Measurements from ENCODE around the gene KDM2B.

KDM2B gene

DNA sequence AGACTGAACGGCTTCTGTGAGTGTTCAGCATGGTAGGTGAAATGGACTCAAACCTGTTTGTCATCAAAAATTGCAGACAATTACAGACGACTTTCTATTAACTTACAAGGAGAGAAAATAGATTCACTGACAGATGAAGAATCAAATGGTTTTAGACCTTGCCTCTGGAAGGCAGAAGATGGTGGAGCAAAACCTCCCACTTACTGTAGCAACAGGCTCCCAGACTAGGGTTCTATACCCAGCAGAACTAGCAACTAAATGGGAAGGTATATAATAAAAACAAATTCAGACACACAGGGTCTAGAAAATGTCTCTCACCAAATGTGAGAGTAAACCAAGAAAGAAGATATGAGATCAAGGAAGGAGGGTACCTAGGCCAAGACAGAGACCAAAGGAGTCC lies 144.1 kb downstream of the KDM2B start:
- Histone ChIP-seq H3K27me3 (ENCODE audit: control insufficient read depth, insufficient read depth, low read length, poor library complexity, severe bottlenecking) (no peaks in the 10 kb centered on the region), H3K27ac (ENCODE audit: insufficient read depth, low read depth, low read length, poor library complexity, severe bottlenecking) (no peak overlapping the region), H3K4me3 (ENCODE audit: insufficient read depth, low read depth, low read length) (no peak overlapping the region), H3K36me3 (ENCODE audit: control insufficient read depth, insufficient read depth, low read length) (peaks cover 67% of the 10 kb centered on the region), H3K4me1 (ENCODE audit: control insufficient read depth, insufficient read depth, low read length) (no peaks in the 10 kb centered on the region), H3K9me3 (ENCODE audit: control insufficient read depth, low read length) (no peaks in the 10 kb centered on the region)
- 98 to 100% methylated on average over 2 of the region's 2 CpGs for WGBS, 2 experiments

DNA sequence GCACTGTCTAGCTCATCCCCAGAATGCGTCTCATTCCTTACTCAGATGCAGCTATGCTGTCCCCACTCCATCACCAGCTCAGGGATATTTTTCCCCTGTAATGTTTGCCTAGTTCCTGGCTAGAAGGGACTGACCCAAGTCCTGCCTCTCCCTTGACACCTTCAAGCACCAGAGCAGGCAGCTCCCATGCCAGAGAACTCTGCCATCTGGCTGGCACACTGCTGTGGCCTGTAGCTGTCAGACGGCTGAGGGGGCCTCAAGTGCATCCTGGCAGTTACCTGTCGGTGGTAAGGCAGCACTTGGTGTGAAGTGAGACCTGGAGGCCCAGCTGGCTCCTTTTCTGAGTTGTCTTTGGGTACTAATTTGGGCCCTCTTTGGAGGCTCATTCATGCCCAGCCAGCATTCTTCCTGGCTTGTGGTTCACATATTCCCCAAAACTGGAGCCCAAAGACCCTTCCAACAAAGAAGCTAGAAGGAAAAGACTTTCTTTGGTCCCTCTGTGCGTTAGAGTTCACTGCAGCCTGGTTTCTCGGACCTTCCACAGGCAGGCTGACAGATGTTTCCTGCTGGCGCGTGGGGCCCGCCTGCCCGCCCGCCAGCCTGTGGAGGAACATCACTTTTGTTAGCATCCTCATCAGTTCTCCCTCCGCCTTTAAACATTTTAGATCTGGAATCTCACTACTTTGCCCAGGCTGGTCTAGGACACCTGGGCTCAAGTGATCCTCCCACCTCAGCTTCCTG lies 147.9 kb downstream of the KDM2B start:
- WGBS, 2 experiments = 96% methylated on average over 11 of the region's 11 CpGs
- H3K36me3 ChIP-seq (ENCODE audit: control insufficient read depth, insufficient read depth, low read length) = peaks cover 65% of the 10 kb centered on the region
- H3K27ac ChIP-seq (ENCODE audit: insufficient read depth, low read depth, low read length, poor library complexity, severe bottlenecking) = no peak overlapping the region
- no peak overlapping the region for H3K4me3 ChIP-seq (ENCODE audit: insufficient read depth, low read depth, low read length)
- H3K4me1 ChIP-seq (ENCODE audit: control insufficient read depth, insufficient read depth, low read length) = no peaks in the 10 kb centered on the region
- no peaks in the 10 kb centered on the region for H3K9me3 ChIP-seq (ENCODE audit: control insufficient read depth, low read length)
- H3K27me3 ChIP-seq (ENCODE audit: control insufficient read depth, insufficient read depth, low read length, poor library complexity, severe bottlenecking) = no peaks in the 10 kb centered on the region

DNA sequence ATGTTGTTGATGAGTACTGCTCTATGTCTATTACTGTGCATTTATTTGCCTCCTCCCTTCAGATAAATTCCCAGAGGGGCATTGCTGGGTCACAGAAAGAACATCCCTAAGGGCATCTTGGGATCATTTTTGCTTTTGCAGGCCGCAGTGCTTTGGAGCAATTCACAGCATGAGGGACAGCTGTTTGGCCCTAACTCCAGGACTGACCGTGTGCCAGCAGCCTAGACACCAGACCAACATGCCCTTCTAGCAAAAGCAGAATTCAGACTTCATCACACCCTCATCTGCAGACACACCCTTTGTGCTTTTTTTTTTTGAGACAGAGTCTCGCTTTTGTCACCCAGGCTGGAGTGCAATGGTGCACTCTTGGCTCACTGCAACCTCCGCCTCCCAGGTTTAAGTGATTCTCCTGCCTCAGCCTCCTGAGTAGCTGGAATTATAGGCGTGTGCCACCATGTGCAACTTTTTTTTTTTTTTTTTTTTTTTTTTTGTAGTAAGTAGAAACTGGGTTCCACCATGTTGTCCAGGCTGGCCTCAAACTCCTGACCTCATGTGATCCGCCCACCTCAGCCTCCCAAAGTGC lies 149.9 kb downstream of the KDM2B start:
- no peaks in the 10 kb centered on the region for H3K27me3 ChIP-seq (ENCODE audit: control insufficient read depth, insufficient read depth, low read length, poor library complexity, severe bottlenecking)
- H3K36me3 ChIP-seq (ENCODE audit: control insufficient read depth, insufficient read depth, low read length) = peaks cover 66% of the 10 kb centered on the region
- no peaks in the 10 kb centered on the region for H3K9me3 ChIP-seq (ENCODE audit: control insufficient read depth, low read length)
- no peak overlapping the region for H3K4me3 ChIP-seq (ENCODE audit: insufficient read depth, low read depth, low read length)
- H3K27ac ChIP-seq (ENCODE audit: insufficient read depth, low read depth, low read length, poor library complexity, severe bottlenecking) = no peak overlapping the region
- H3K4me1 ChIP-seq (ENCODE audit: control insufficient read depth, insufficient read depth, low read length) = no peaks in the 10 kb centered on the region
- WGBS, 2 experiments = 94 to 98% methylated on average over 6 of the region's 6 CpGs

DNA sequence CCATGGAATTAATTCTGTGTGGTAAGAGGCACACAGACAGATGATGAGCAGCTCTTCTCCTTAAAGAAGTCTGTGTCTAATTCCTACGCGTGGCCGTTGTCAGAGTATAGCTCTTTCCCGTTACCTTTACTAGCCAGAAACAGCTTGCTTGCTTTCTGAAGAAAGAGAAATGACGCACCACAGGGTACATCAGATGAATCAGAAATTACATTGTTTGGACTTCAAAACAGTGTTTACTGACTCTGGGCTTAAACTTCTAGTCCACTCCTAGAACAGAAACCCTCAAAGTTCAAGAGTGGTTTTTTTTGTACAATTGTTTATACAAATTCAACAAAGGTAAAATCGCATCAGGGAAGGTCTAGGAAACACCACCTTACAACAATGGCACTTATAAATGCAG lies 151.9 kb downstream of the KDM2B start:
- H3K36me3 ChIP-seq (ENCODE audit: control insufficient read depth, insufficient read depth, low read length) = peaks cover 67% of the 10 kb centered on the region
- H3K4me3 ChIP-seq (ENCODE audit: insufficient read depth, low read depth, low read length) = no peak overlapping the region
- H3K27ac ChIP-seq (ENCODE audit: insufficient read depth, low read depth, low read length, poor library complexity, severe bottlenecking) = no peak overlapping the region
- H3K9me3 ChIP-seq (ENCODE audit: control insufficient read depth, low read length) = no peaks in the 10 kb centered on the region
- H3K4me1 ChIP-seq (ENCODE audit: control insufficient read depth, insufficient read depth, low read length) = no peaks in the 10 kb centered on the region
- H3K27me3 ChIP-seq (ENCODE audit: control insufficient read depth, insufficient read depth, low read length, poor library complexity, severe bottlenecking) = no peaks in the 10 kb centered on the region
- WGBS, 2 experiments = 97 to 98% methylated on average over 6 of the region's 6 CpGs

DNA sequence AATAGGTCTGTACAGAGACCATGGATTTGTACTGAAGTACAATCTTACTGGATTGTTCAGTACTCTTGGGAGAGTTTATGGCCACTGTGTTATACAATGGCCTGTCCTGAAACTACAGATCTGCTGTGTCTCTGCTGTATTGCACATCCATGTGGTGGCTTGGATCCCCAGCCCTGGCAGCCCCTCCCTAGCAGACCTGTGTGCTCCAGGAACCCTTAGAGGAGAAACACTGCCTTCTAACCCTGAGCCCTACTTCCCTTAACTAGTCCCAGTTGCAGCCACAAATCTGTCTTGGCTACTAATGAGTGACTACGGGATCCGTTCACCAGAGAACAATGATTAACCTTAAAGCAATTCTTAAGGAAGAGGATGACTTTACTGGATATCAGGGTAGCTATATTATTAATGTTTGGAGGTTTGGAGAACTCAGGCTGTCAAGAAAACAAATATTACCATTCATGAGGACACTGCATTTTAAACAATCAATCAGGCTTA lies 153.2 kb downstream of the KDM2B start:
- Histone ChIP-seq H3K4me1 (ENCODE audit: control insufficient read depth, insufficient read depth, low read length) (no peaks in the 10 kb centered on the region), H3K9me3 (ENCODE audit: control insufficient read depth, low read length) (no peaks in the 10 kb centered on the region), H3K27me3 (ENCODE audit: control insufficient read depth, insufficient read depth, low read length, poor library complexity, severe bottlenecking) (no peaks in the 10 kb centered on the region), H3K27ac (ENCODE audit: insufficient read depth, low read depth, low read length, poor library complexity, severe bottlenecking) (no peak overlapping the region), H3K36me3 (ENCODE audit: control insufficient read depth, insufficient read depth, low read length) (peaks cover 67% of the 10 kb centered on the region), H3K4me3 (ENCODE audit: insufficient read depth, low read depth, low read length) (no peak overlapping the region)
- WGBS, 2 experiments = 100% methylated on average over 2 of the region's 2 CpGs

DNA sequence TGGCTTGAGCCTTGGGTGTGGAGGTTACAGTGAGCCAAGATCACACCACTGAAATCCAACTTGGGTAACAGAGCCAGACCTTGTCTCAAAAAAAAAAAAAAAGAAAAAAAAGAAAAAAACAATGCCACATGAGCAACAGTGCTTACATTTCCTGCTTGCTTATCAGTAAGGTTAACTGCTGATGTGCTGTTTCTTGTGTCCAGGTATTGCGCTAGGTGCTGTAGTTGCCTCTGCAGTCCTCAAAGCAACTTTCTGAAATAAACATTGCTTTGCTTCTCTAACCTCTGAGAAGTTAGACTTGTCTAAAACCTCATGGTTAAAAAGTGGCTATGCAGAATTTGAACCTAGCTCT lies 156.2 kb downstream of the KDM2B start:
- Histone ChIP-seq H3K4me1 (ENCODE audit: control insufficient read depth, insufficient read depth, low read length) (no peaks in the 10 kb centered on the region), H3K27me3 (ENCODE audit: control insufficient read depth, insufficient read depth, low read length, poor library complexity, severe bottlenecking) (no peaks in the 10 kb centered on the region), H3K36me3 (ENCODE audit: control insufficient read depth, insufficient read depth, low read length) (peaks cover 70% of the 10 kb centered on the region), H3K27ac (ENCODE audit: insufficient read depth, low read depth, low read length, poor library complexity, severe bottlenecking) (no peak overlapping the region), H3K9me3 (ENCODE audit: control insufficient read depth, low read length) (no peaks in the 10 kb centered on the region), H3K4me3 (ENCODE audit: insufficient read depth, low read depth, low read length) (no peak overlapping the region)
- WGBS, 2 experiments = 96 to 100% methylated on average over 1 of the region's 1 CpG

DNA sequence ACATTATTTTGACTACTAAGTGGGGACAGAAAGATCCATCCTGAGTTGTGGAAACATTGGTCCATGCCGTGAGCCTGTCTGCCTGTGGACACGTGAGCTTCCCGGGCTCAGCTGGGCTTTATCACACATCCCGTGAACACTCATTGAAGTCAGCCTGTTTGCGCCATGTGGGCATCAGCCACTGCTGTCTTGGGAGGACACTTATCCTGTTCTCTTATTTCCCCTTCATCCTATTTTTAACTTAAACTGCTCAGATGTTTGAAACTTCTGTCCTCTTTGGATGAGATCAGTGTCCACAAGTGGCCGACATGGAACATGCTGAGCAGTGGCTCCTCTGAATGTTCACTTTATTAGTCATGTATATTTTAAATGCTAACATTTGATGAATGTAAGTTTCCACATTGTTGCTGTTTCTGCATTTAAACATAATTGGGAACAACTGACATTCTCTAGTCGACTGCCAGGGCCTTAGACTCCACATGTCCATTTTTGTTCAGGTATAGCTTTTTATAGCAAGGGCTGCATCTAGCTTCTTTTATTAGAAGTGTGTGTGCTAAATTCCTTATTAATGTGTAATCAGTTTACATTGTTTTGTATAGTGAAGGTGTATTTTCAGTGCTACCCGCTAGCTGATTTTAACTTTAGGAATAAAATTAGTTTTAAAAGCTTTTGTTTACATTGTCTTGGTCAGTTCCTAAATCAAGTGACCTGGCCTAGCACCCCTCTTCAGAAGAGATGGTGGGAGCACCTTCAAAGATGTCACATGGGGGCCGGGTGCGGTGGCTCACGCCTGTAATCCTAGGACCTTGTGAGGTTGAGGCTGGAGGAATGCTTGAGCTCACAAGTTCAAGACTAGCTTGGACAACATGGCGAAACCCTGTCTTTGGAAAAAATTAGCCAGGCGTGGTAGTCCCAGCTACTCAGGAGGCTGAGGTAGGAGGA lies 156.9 kb downstream of the KDM2B start:
- peaks cover 67% of the 10 kb centered on the region for H3K36me3 ChIP-seq (ENCODE audit: control insufficient read depth, insufficient read depth, low read length)

DNA sequence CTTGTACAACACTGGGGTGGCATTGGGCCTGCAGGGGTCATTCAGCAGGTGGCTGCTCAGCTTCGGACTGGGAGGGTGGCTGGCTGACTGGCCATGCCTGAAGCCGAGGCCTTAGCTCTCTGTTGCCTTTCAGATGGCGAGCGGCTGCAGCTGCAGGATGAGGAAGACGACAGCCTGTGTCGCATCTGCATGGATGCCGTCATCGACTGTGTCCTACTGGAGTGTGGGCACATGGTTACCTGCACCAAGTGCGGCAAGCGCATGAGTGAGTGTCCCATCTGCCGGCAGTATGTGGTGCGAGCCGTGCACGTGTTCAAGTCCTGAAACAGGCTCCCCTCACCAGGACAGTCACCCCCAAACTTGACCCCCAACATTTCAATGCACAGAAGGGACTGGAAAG lies 157.6 kb downstream of the KDM2B start:
- WGBS, 2 experiments = 97% methylated on average over 14 of the region's 14 CpGs
- Histone ChIP-seq H3K4me1 (ENCODE audit: control insufficient read depth, insufficient read depth, low read length) (no peaks in the 10 kb centered on the region), H3K27ac (ENCODE audit: insufficient read depth, low read depth, low read length, poor library complexity, severe bottlenecking) (no peak overlapping the region), H3K4me3 (ENCODE audit: insufficient read depth, low read depth, low read length) (no peak overlapping the region), H3K9me3 (ENCODE audit: control insufficient read depth, low read length) (no peaks in the 10 kb centered on the region), H3K36me3 (ENCODE audit: control insufficient read depth, insufficient read depth, low read length) (peaks cover 61% of the 10 kb centered on the region), H3K27me3 (ENCODE audit: control insufficient read depth, insufficient read depth, low read length, poor library complexity, severe bottlenecking) (no peaks in the 10 kb centered on the region)

More for the DNA sequence above, 156.9 kb downstream of the KDM2B start:
- no peaks in the 10 kb centered on the region for H3K9me3 ChIP-seq (ENCODE audit: control insufficient read depth, low read length)
- 95 to 96% methylated on average over 13 of the region's 13 CpGs for WGBS, 2 experiments
- no peak overlapping the region for H3K27ac ChIP-seq (ENCODE audit: insufficient read depth, low read depth, low read length, poor library complexity, severe bottlenecking)
- H3K27me3 ChIP-seq (ENCODE audit: control insufficient read depth, insufficient read depth, low read length, poor library complexity, severe bottlenecking) = no peaks in the 10 kb centered on the region
- H3K4me3 ChIP-seq (ENCODE audit: insufficient read depth, low read depth, low read length) = no peak overlapping the region
- H3K4me1 ChIP-seq (ENCODE audit: control insufficient read depth, insufficient read depth, low read length) = no peaks in the 10 kb centered on the region

DNA sequence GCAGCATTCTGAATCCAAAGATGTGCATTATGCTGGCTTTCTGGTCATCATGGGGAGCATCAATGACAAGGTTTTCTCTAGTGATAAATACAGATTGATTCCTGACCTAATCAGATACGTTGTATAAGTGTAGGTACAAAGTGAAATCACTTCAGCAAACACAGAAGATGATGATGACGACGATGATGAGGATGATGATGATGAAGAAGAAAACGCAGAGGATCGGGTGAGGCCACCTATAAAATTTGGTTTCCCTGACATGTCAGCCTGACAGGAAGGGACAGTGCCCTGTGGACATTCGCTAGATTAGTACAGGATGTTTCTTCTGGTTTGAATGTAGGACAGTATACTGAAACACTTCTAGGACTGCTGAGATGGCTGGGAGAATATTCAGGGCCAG lies 160.7 kb downstream of the KDM2B start:
- peaks cover 62% of the 10 kb centered on the region for H3K36me3 ChIP-seq (ENCODE audit: control insufficient read depth, insufficient read depth, low read length)
- 95 to 98% methylated on average over 6 of the region's 6 CpGs for WGBS, 2 experiments
- no peak overlapping the region for H3K4me3 ChIP-seq (ENCODE audit: insufficient read depth, low read depth, low read length)

DNA sequence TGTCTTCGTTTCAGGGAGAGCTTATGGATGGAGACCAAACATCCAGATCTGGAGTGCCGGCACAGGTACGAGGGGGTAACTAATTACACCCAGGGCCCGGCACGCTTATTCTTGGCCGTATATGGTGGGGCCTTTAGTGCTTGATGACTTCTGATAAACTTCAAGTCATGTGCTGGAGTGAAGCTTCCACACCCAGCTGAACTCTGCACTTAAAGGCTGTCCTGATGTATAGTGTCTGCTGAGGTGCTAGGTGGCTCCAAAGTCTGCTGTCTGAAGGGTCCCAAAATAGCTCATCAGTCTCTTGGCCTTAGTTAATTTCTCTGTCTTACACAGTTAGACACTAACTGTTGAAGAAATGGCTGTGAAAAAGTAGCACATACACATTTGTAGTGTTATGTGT lies 163.0 kb downstream of the KDM2B start:
- H3K4me3 ChIP-seq (ENCODE audit: insufficient read depth, low read depth, low read length) = no peak overlapping the region
- no peaks in the 10 kb centered on the region for H3K27me3 ChIP-seq (ENCODE audit: control insufficient read depth, insufficient read depth, low read length, poor library complexity, severe bottlenecking)
- H3K4me1 ChIP-seq (ENCODE audit: control insufficient read depth, insufficient read depth, low read length) = no peaks in the 10 kb centered on the region
- H3K27ac ChIP-seq (ENCODE audit: insufficient read depth, low read depth, low read length, poor library complexity, severe bottlenecking) = no peak overlapping the region
- H3K36me3 ChIP-seq (ENCODE audit: control insufficient read depth, insufficient read depth, low read length) = peaks cover 47% of the 10 kb centered on the region
- H3K9me3 ChIP-seq (ENCODE audit: control insufficient read depth, low read length) = no peaks in the 10 kb centered on the region
- WGBS, 2 experiments = 93 to 96% methylated on average over 6 of the region's 6 CpGs

More for the DNA sequence above, 160.7 kb downstream of the KDM2B start:
- Histone ChIP-seq H3K27me3 (ENCODE audit: control insufficient read depth, insufficient read depth, low read length, poor library complexity, severe bottlenecking) (no peaks in the 10 kb centered on the region), H3K4me1 (ENCODE audit: control insufficient read depth, insufficient read depth, low read length) (no peaks in the 10 kb centered on the region), H3K27ac (ENCODE audit: insufficient read depth, low read depth, low read length, poor library complexity, severe bottlenecking) (no peak overlapping the region), H3K9me3 (ENCODE audit: control insufficient read depth, low read length) (no peaks in the 10 kb centered on the region)
